Measurements from ENCODE around the gene ATXN7L1. TPM values are rescaled to one million over a fixed set of nuclear protein-coding genes. Genes with fewer than 3 reads are reported as not detected.
A peak's percentile ranks its signal among the peaks of the same experiment; 100 is the strongest.

The ATXN7L1 gene
- total RNA-seq, 1 donor from 2014 or later = 12.9 TPM

GRCh38 chr7:105807448-105807762 lies 69.0 kb downstream of the ATXN7L1 start:
- no peak for DNase-seq
- intact Hi-C loops (cut with DNase I) = no loop called here
- TF ChIP-seq, protein P1, sequence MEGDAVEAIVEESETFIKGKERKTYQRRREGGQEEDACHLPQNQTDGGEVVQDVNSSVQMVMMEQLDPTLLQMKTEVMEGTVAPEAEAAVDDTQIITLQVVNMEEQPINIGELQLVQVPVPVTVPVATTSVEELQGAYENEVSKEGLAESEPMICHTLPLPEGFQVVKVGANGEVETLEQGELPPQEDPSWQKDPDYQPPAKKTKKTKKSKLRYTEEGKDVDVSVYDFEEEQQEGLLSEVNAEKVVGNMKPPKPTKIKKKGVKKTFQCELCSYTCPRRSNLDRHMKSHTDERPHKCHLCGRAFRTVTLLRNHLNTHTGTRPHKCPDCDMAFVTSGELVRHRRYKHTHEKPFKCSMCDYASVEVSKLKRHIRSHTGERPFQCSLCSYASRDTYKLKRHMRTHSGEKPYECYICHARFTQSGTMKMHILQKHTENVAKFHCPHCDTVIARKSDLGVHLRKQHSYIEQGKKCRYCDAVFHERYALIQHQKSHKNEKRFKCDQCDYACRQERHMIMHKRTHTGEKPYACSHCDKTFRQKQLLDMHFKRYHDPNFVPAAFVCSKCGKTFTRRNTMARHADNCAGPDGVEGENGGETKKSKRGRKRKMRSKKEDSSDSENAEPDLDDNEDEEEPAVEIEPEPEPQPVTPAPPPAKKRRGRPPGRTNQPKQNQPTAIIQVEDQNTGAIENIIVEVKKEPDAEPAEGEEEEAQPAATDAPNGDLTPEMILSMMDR (IDR thresholded peaks at IDR 0.05) = no peak

DNA sequence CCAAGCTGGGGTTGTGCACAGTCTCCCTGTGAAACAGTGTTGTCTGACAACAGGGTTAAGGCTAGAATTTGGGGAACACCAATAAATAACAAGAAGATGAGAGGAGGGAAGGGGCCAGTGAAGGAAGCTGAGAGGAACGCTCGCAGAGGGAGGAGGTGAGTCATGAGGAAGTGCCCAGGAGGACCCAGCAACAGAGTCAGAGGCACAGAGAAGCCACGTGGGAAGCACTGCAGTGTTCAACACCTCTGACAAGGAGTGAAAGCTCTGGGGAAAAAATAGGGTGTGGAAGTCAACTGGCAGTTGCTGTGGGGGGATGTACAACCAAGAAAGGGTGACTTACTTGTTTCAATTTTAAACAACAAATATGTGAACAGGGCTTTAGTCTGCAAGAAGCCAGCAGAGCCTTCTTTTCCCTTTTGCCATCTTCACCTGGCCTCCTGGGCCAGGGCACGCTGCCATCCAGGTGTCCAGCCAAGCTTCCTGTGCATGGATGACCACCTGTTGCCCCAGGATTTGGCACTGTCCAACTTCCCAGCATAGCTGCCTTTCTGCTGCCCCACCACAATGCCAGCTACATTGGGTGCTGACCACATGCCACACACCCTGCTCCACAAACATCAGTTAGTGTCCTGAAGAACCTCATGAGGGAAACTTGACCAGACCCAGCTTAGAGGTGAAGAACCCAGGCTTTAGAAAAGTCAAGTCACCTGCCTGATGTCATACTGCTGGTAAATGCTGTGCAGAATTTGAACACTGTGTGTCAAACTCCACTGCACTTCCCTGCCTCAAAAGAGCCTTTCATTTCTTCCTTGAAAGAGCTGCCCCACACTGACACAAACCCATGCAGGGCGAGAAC lies 69.6 kb downstream of the ATXN7L1 start:
- Histone ChIP-seq H3K9me3 (no peaks in the 10 kb centered on the region), H3K4me1 (no peaks in the 10 kb centered on the region), H3K4me3 (no peak overlapping the region), H3K27me3 (no peaks in the 10 kb centered on the region), H3K27ac (no peak overlapping the region), H3K36me3 (no peaks in the 10 kb centered on the region)
- DNase-seq = no peak
- intact Hi-C loops (cut with DNase I) = no loop called here
- TF ChIP-seq, protein P1 (IDR thresholded peaks at IDR 0.05) = no peak
- peak; percentile 52 for ATAC-seq

More at GRCh38 chr7:105807448-105807762, 69.0 kb downstream of the ATXN7L1 start:
- ATAC-seq = no peak
- H3K27me3 ChIP-seq = no peaks in the 10 kb centered on the region
- H3K36me3 ChIP-seq = no peaks in the 10 kb centered on the region
- no peaks in the 10 kb centered on the region for H3K4me1 ChIP-seq
- no peaks in the 10 kb centered on the region for H3K9me3 ChIP-seq
- no peak overlapping the region for H3K4me3 ChIP-seq
- no peak overlapping the region for H3K27ac ChIP-seq

DNA sequence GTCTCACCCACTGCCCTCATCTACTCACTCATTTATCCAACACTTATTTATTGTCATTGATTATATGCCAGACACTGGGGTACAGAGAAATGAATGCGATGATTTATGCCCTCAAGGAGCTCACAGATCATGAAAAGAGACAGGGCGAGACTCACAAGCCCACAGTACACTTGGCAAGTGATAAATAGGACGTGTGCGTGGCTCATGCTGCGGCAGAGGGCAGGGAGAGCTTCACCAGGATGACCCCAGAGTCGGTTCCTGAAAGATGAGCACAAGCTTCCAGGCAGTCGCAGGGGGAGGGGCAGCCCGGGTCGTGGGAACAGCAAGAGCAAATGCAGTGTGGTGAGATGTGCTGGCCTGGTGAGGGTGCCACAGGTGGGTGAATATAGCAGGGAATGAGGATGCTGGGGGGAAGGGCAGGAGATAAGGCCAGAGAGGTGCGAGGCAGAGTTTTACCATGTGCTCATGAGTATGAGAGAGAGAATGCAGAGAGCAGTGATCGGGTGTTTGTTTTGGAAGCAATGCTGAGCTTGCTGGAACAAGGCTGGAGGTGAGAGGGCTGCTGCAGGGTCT lies 70.9 kb downstream of the ATXN7L1 start:
- intact Hi-C loops (cut with DNase I) = no loop called here
- ATAC-seq (no peak), DNase-seq (no peak)
- no peak overlapping the region for H3K27ac ChIP-seq
- H3K4me1 ChIP-seq = peaks cover under 1% of the 10 kb centered on the region
- H3K9me3 ChIP-seq = no peaks in the 10 kb centered on the region
- no peak overlapping the region for H3K4me3 ChIP-seq
- H3K36me3 ChIP-seq = no peaks in the 10 kb centered on the region
- TF ChIP-seq, protein P1 (IDR thresholded peaks at IDR 0.05) = no peak
- no peaks in the 10 kb centered on the region for H3K27me3 ChIP-seq

DNA sequence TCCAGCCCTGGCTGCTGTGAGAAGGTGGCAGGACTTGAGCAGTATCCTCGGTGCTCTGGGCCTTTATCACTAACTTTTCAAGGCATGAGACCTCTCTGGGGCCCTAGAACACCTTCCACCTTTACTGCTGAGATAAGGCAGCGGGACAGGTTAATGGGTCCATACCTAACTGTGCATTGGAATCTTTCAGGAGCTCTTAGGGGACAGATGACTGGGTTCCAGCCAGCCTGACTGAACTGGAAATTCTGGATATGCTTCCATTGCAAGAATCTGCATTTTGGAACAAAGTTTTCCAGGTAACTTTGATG lies 73.0 kb downstream of the ATXN7L1 start:
- ATAC-seq (no peak), DNase-seq (no peak)
- no peak overlapping the region for H3K4me3 ChIP-seq
- no peaks in the 10 kb centered on the region for H3K9me3 ChIP-seq
- H3K27me3 ChIP-seq = no peaks in the 10 kb centered on the region
- peaks cover 4% of the 10 kb centered on the region for H3K4me1 ChIP-seq
- H3K36me3 ChIP-seq = no peaks in the 10 kb centered on the region
- TF ChIP-seq, protein P1 (IDR thresholded peaks at IDR 0.05) = no peak
- intact Hi-C loops (cut with DNase I) = no loop called here
- no peak overlapping the region for H3K27ac ChIP-seq

GRCh38 chr7:105802604-105803428 lies 73.6 kb downstream of the ATXN7L1 start:
- no peak for ATAC-seq
- intact Hi-C loops (cut with DNase I) = no loop called here
- no peak for DNase-seq
- no peak overlapping the region for H3K4me3 ChIP-seq
- no peaks in the 10 kb centered on the region for H3K9me3 ChIP-seq
- no peak overlapping the region for H3K27ac ChIP-seq
- TF ChIP-seq, protein P1 (IDR thresholded peaks at IDR 0.05) = no peak
- no peaks in the 10 kb centered on the region for H3K36me3 ChIP-seq
- H3K4me1 ChIP-seq = peaks cover 4% of the 10 kb centered on the region
- H3K27me3 ChIP-seq = no peaks in the 10 kb centered on the region

All from upper lobe of right lung (tissue), 1 donor.